Psoas muscle (tissue), 8 donors: ENCODE measurements around the gene CENPB. TPM values are rescaled to one million over a fixed set of nuclear protein-coding genes. Genes with fewer than 3 reads are reported as not detected.

Experiments used
- ATAC-seq, 4 donors: fragments of 200-7000 bp; cut with Tn5 transposase; one replicate each; pipeline ENCODE4 v1.9.1; 2020; ENCODE audit warnings: moderate library complexity in 3 of 4, mild to moderate bottlenecking in 2 of 4
- DNase-seq, 2 donors: peaks; one replicate each; pipeline ENCODE4 v3.0.0-alpha.2; 2020
- H3K27ac ChIP-seq: fragments of 200-600 bp; one replicate; pipeline ENCODE4 v1.8.0; 2022
- H3K27me3 ChIP-seq, 3 donors: fragments of 200-600 bp in 1 of 3; one replicate each; pipeline versions ENCODE4 v1.6.1 to v1.8.0; 2013 to 2022; ENCODE audit warnings: low read length in 2 of 3, mild to moderate bottlenecking in 2 of 3, moderate library complexity in 1 of 3; ENCODE audit not compliant: insufficient read depth in 3 of 3
- H3K36me3 ChIP-seq, 2 donors: fragments of 200-600 bp in 1 of 2; one replicate each; pipeline versions ENCODE4 v1.6.1 to v1.8.0; 2013 to 2022; ENCODE audit warnings: low read depth in 1 of 2, mild to moderate bottlenecking in 1 of 2, moderate library complexity in 1 of 2; ENCODE audit not compliant: insufficient read depth in 1 of 2
- H3K4me1 ChIP-seq: fragments of 200-600 bp; one replicate; pipeline ENCODE4 v1.8.0; 2022
- H3K4me3 ChIP-seq: fragments of 200-600 bp; one replicate; pipeline ENCODE4 v1.8.0; 2022; ENCODE audit warnings: mild to moderate bottlenecking
- H3K9me3 ChIP-seq: fragments of 200-600 bp; one replicate; pipeline ENCODE4 v1.8.0; 2022
- CTCF ChIP-seq: fragments of 200-600 bp; IDR thresholded peaks from one replicate; pipeline ENCODE4 v1.8.0; 2022; ENCODE audit warnings: antibody characterized with exemption
- WGBS, 3 donors: extraction: QIAGEN DNeasy Blood & Tissue Kit; methylation state at CpG; one replicate each; pipeline versions ENCODE4 v1.1.6 to v1.1.7; 2013; 5-methylcytosine and 5-hydroxymethylcytosine counted together
- intact Hi-C, 2 donors: fragments of 100-400 bp; cut with DNase I; formaldehyde crosslinking; loops; one replicate each; pipeline versions ENCODE4 v1.11.0 to v1.14.2; 2022
- polyA plus RNA-seq, 3 donors: library from polyadenylated mRNA; stranded (reverse); fragments of 200-250 nt; gene quantifications; one replicate each; pipeline ENCODE4 v1.2.3, GENCODE V29; 2013
- total RNA-seq, 4 donors: library from RNA; stranded (reverse); fragmentation: NEBNext Ultra II Directional in 2 of 4; extraction: Animal tissue kit (Norgen Biotek cat#: 25700) in 2 of 4; gene quantifications; one replicate each; pipeline versions ENCODE4 v1.2.1 to v1.2.4, GENCODE V29; 2021 to 2023
- donor health status: healthy with polysubstance abuse.
- donor health status: DM: no; HTN: no; CAD: no; lungs with moderate emphysema.
- donor health status: Bipolar disorder and iron deficiency.
- donor health status: healthy.
- donor health status: DM: yes; HTN: yes; CAD: no.
- donor health status: DM: no; HTN: no; CAD: no.
- donor health status: DM: no; HTN: no; CAD: no.
- donor health status: DM: yes; HTN: yes; CAD: no.

Gene CENPB
- total and polyA plus RNA-seq, 7 donors, result 74.3 to 144 (median 99.0) TPM

GRCh38 chr20:3786126-3786484 is 435 bp downstream of the CENPB start:
- Histone ChIP-seq H3K4me1 (peaks cover 30% of the 10 kb centered on the region), H3K27me3 (no peaks in the 10 kb centered on the region), H3K4me3 (peak overlapping the region; percentile 79), H3K9me3 (no peaks in the 10 kb centered on the region), H3K27ac (peak overlapping the region; percentile 82), H3K36me3 (peaks cover 0 to 4% of the 10 kb centered on the region in 2 donors)
- no peak for TF ChIP-seq CTCF
- intact Hi-C loops, result loop anchor here (2.0 to 10.0 kb wide), 5 partner anchors 36 to 301 kb away; partner anchors contain the start of genes AP5S1 (in 1 of the 2) and MAVS (in 1 of the 2)
- DNase-seq (peak; percentile 61 to 81), ATAC-seq (peak; percentile 16 to 38 (median 24))
- WGBS, 3 donors, result 0 to 3% (median 1%) methylated on average over 31 to 35 of the region's 35 CpGs

- Histone ChIP-seq H3K36me3 (peaks cover 0 to 4% of the 10 kb centered on the region in 2 donors), H3K4me1 (peaks cover 35% of the 10 kb centered on the region), H3K4me3 (peak overlapping the region; percentile 79), H3K9me3 (no peaks in the 10 kb centered on the region), H3K27me3 (no peaks in the 10 kb centered on the region), H3K27ac (peak overlapping the region; percentile 82)
- DNase-seq, result peak; percentile 43 to 64
- no peak for TF ChIP-seq CTCF
- intact Hi-C loops, result loop anchor here (2.0 to 10.0 kb wide), 5 partner anchors 37 to 302 kb away; partner anchors contain the start of genes AP5S1 (in 1 of the 2) and MAVS (in 1 of the 2)
- ATAC-seq, result peak in 3 of 4 donors; percentile 5 to 10 (median 6)
- WGBS, 3 donors, result 10 to 16% (median 13%) methylated on average over 53 to 79 of the region's 79 CpGs
Observed at GRCh38 chr20:3785240-3786125, 1.1 kb downstream of the CENPB start.

GRCh38 chr20:3784863-3785239 is 1.7 kb downstream of the CENPB start:
- intact Hi-C loops, result loop anchor here (5.0 to 10.0 kb wide), 4 partner anchors 37 to 302 kb away; partner anchors contain the start of gene AP5S1 (in 1 of the 2)
- Histone ChIP-seq H3K9me3 (no peaks in the 10 kb centered on the region), H3K4me1 (peaks cover 35% of the 10 kb centered on the region), H3K36me3 (peaks cover 0 to 4% of the 10 kb centered on the region in 2 donors), H3K27me3 (no peaks in the 10 kb centered on the region), H3K4me3 (peak overlapping the region; percentile 79), H3K27ac (peak overlapping the region; percentile 16)
- ATAC-seq (no peak), DNase-seq (peak in 1 of 2 donors; percentile 32)
- TF ChIP-seq CTCF, result no peak
- 61 to 71% (median 65%) methylated on average over 6 of the region's 6 CpGs for WGBS, 3 donors

GRCh38 chr20:3784216-3784853 is 2.2 kb downstream of the CENPB start:
- H3K9me3 ChIP-seq, result no peaks in the 10 kb centered on the region
- H3K4me3 ChIP-seq, result peak overlapping the region; percentile 79
- H3K27me3 ChIP-seq, result no peaks in the 10 kb centered on the region
- ATAC-seq (no peak), DNase-seq (peak in 1 of 2 donors; percentile 53)
- intact Hi-C loops, result loop anchor here in 1 of 2 donors (10.0 kb wide), 1 partner anchor 300 kb away; no protein-coding TSS in a partner anchor
- TF ChIP-seq CTCF, result no peak
- peak overlapping the region; percentile 16 for H3K27ac ChIP-seq
- H3K36me3 ChIP-seq, result peaks cover 0 to 4% of the 10 kb centered on the region in 2 donors
- WGBS, 3 donors, result 51 to 52% (median 52%) methylated on average over 15 to 17 of the region's 17 CpGs
- H3K4me1 ChIP-seq, result peaks cover 35% of the 10 kb centered on the region
